ENCODE data around the gene FAM227A.
"Not testable (repeated sequence)": the region's sequence is repeated elsewhere in the genome, so short reads cannot be mapped to it uniquely, and the experiment has no call there.

FAM227A gene

GRCh38 chr22:38657045-38657909 lies 1.1 kb upstream of the FAM227A start:
- DNase-seq = peak; percentile 2

- DNase-seq = no peak
Observed at GRCh38 chr22:38655519-38656255, 505 bp downstream of the FAM227A start.

- DNase-seq = no peak
Observed at GRCh38 chr22:38653741-38654140, 2.5 kb downstream of the FAM227A start.

GRCh38 chr22:38652859-38653258 lies 3.3 kb downstream of the FAM227A start:
- no peak for DNase-seq

- DNase-seq = no peak
Observed at GRCh38 chr22:38649841-38650522, 6.2 kb downstream of the FAM227A start.

GRCh38 chr22:38645430-38645829 lies 10.8 kb downstream of the FAM227A start:
- DNase-seq = no peak

- not testable (repeated sequence) for DNase-seq
Observed at GRCh38 chr22:38644245-38644644, 11.9 kb downstream of the FAM227A start.

- no peak for DNase-seq
Observed at GRCh38 chr22:38641476-38642040, 14.6 kb downstream of the FAM227A start.

GRCh38 chr22:38638728-38639127 lies 17.5 kb downstream of the FAM227A start:
- DNase-seq = no peak

- DNase-seq = no peak
Observed at GRCh38 chr22:38638216-38638615, 18.0 kb downstream of the FAM227A start.

- no peak for DNase-seq
Observed at GRCh38 chr22:38632528-38632927, 23.7 kb downstream of the FAM227A start.

GRCh38 chr22:38631724-38632123 lies 24.5 kb downstream of the FAM227A start:
- no peak for DNase-seq

GRCh38 chr22:38629108-38629507 lies 27.1 kb downstream of the FAM227A start:
- no peak for DNase-seq

- no peak for DNase-seq
Observed at GRCh38 chr22:38628444-38628843, 27.7 kb downstream of the FAM227A start.

- no peak for DNase-seq
Observed at GRCh38 chr22:38623351-38623750, 32.8 kb downstream of the FAM227A start.

- no peak for DNase-seq
Observed at GRCh38 chr22:38618682-38619081, 37.5 kb downstream of the FAM227A start.

- DNase-seq = no peak
Observed at GRCh38 chr22:38618258-38618657, 37.9 kb downstream of the FAM227A start.

GRCh38 chr22:38615064-38615405 lies 41.2 kb downstream of the FAM227A start:
- not testable (repeated sequence) for DNase-seq

- DNase-seq = no peak
Observed at GRCh38 chr22:38614332-38615063, 41.7 kb downstream of the FAM227A start.

GRCh38 chr22:38613588-38613987 lies 42.6 kb downstream of the FAM227A start:
- DNase-seq = no peak

GRCh38 chr22:38612217-38613006 lies 43.8 kb downstream of the FAM227A start:
- DNase-seq = no peak

- no peak for DNase-seq
Observed at GRCh38 chr22:38611559-38611958, 44.6 kb downstream of the FAM227A start.

Data from NCI-H526 treated with DMSO at 0.1 percent for 48 hours (cell line).